ENCODE results near the gene MAML3. TPM values are rescaled to one million over a fixed set of nuclear protein-coding genes. Genes with fewer than 3 reads are reported as not detected.

The MAML3 gene
- polyA plus RNA-seq, 2 donors: 3.7 to 3.8 TPM

DNA sequence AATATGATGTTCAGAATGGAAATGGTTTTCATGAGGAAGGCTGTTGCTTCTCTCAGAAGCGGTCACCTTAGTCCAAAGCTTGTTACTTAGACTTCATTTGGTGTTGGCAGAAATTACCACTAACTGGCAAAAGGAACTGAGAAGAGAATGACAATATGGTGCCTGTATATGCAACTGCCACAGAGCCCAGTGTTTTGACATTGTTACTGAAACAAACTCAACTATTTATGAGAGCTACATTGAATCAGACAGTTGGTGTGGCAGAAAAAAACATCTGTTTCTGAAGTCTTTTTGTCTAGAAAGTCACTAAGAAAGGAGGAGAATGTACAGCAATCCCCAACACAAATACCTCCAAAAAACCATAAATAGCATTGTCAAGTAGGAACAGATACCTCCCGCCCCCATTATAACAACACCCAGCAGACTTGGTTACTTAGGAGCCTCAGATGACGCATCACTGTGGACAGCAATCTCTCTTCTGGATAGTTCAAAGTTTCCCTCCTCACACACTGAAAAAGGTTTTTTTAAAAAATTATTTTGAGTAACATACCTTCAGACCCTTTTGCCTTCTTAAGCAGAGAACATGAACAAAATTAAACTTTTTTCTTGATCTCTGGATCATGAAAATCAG is 92.2 kb downstream of the MAML3 start:
- Histone ChIP-seq H3K9me3 (ENCODE audit: control insufficient read depth in 2 of 2, insufficient read depth in 1 of 2, low read depth in 1 of 2, low read length in 1 of 2) (no peaks in the 10 kb centered on the region), H3K4me1 (ENCODE audit: control insufficient read depth in 2 of 2, insufficient read depth in 2 of 2, low read length in 1 of 2) (no peaks in the 10 kb centered on the region), H3K27me3 (ENCODE audit: control insufficient read depth in 1 of 2, insufficient read depth in 2 of 2, low read length in 2 of 2) (no peaks in the 10 kb centered on the region), H3K4me3 (ENCODE audit: low read depth in 1 of 2, low read length in 2 of 2) (no peak overlapping the region), H3K36me3 (ENCODE audit: control insufficient read depth in 2 of 2, insufficient read depth in 2 of 2, low read length in 1 of 2) (no peaks in the 10 kb centered on the region), H3K27ac (ENCODE audit: low read depth in 2 of 2, low read length in 1 of 2) (no peak overlapping the region)
- WGBS, 2 donors: 94% methylated on average over 3 of the region's 3 CpGs

DNA sequence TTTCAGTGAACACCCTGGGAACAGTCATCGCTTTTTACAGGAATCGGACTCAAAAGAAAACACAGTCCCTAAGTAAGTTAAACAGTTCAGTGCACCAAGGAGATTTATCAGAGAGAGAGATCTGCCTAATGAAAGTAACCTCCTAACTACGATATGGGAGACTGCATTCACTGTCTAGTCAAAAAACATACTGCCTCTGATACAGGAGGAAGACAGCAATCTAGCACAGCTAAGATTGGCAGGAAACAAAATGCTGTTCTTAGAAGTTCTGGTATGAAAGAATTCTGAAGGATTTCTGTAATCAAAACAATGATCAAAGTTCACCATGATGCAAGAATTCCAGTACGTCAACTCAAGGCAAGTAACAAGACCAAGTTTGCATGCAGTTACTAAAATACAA is 92.8 kb downstream of the MAML3 start:
- H3K27me3 ChIP-seq (ENCODE audit: control insufficient read depth in 1 of 2, insufficient read depth in 2 of 2, low read length in 2 of 2): no peaks in the 10 kb centered on the region
- no peak overlapping the region for H3K27ac ChIP-seq (ENCODE audit: low read depth in 2 of 2, low read length in 1 of 2)
- H3K4me1 ChIP-seq (ENCODE audit: control insufficient read depth in 2 of 2, insufficient read depth in 2 of 2, low read length in 1 of 2): no peaks in the 10 kb centered on the region
- WGBS, 2 donors: 69% methylated on average over 4 of the region's 4 CpGs
- H3K4me3 ChIP-seq (ENCODE audit: low read depth in 1 of 2, low read length in 2 of 2): no peak overlapping the region
- no peaks in the 10 kb centered on the region for H3K9me3 ChIP-seq (ENCODE audit: control insufficient read depth in 2 of 2, insufficient read depth in 1 of 2, low read depth in 1 of 2, low read length in 1 of 2)
- H3K36me3 ChIP-seq (ENCODE audit: control insufficient read depth in 2 of 2, insufficient read depth in 2 of 2, low read length in 1 of 2): no peaks in the 10 kb centered on the region

GRCh38 chr4:140059159-140059558 is 94.8 kb downstream of the MAML3 start:
- WGBS, 2 donors: 28 to 35% methylated on average over 1 of the region's 1 CpG
- H3K27ac ChIP-seq (ENCODE audit: low read depth in 2 of 2, low read length in 1 of 2): no peak overlapping the region
- no peaks in the 10 kb centered on the region for H3K36me3 ChIP-seq (ENCODE audit: control insufficient read depth in 2 of 2, insufficient read depth in 2 of 2, low read length in 1 of 2)
- no peaks in the 10 kb centered on the region for H3K27me3 ChIP-seq (ENCODE audit: control insufficient read depth in 1 of 2, insufficient read depth in 2 of 2, low read length in 2 of 2)
- no peaks in the 10 kb centered on the region for H3K9me3 ChIP-seq (ENCODE audit: control insufficient read depth in 2 of 2, insufficient read depth in 1 of 2, low read depth in 1 of 2, low read length in 1 of 2)
- H3K4me3 ChIP-seq (ENCODE audit: low read depth in 1 of 2, low read length in 2 of 2): no peak overlapping the region
- no peaks in the 10 kb centered on the region for H3K4me1 ChIP-seq (ENCODE audit: control insufficient read depth in 2 of 2, insufficient read depth in 2 of 2, low read length in 1 of 2)

- Histone ChIP-seq H3K36me3 (ENCODE audit: control insufficient read depth in 2 of 2, insufficient read depth in 2 of 2, low read length in 1 of 2) (no peaks in the 10 kb centered on the region), H3K27ac (ENCODE audit: low read depth in 2 of 2, low read length in 1 of 2) (no peak overlapping the region), H3K4me1 (ENCODE audit: control insufficient read depth in 2 of 2, insufficient read depth in 2 of 2, low read length in 1 of 2) (no peaks in the 10 kb centered on the region), H3K4me3 (ENCODE audit: low read depth in 1 of 2, low read length in 2 of 2) (no peak overlapping the region), H3K27me3 (ENCODE audit: control insufficient read depth in 1 of 2, insufficient read depth in 2 of 2, low read length in 2 of 2) (no peaks in the 10 kb centered on the region), H3K9me3 (ENCODE audit: control insufficient read depth in 2 of 2, insufficient read depth in 1 of 2, low read depth in 1 of 2, low read length in 1 of 2) (no peaks in the 10 kb centered on the region)
- WGBS, 2 donors: 74 to 88% methylated on average over 2 of the region's 2 CpGs
Observed at GRCh38 chr4:140057701-140058100, 96.3 kb downstream of the MAML3 start.

DNA sequence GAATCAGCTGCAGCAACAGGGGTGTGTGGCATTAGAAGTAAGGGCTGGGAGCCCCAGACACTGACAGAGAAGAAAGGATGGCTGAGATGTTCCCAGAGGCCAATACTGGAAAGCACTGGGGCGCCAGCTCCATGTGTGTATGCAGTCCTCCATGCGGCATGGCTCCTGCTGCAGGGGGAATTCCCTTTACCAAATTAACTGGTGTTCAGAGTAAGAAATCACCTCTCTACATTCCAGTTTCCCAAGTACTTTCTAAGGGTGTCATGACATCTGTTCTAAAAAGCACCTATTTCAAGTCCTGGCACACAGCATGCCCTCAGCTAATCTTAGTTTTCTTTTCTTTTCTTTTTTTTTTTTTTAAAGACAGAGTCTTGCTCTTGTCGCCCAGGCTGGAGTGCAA is 98.0 kb downstream of the MAML3 start:
- H3K36me3 ChIP-seq (ENCODE audit: control insufficient read depth in 2 of 2, insufficient read depth in 2 of 2, low read length in 1 of 2): no peaks in the 10 kb centered on the region
- H3K4me1 ChIP-seq (ENCODE audit: control insufficient read depth in 2 of 2, insufficient read depth in 2 of 2, low read length in 1 of 2): no peaks in the 10 kb centered on the region
- H3K4me3 ChIP-seq (ENCODE audit: low read depth in 1 of 2, low read length in 2 of 2): no peak overlapping the region
- H3K27me3 ChIP-seq (ENCODE audit: control insufficient read depth in 1 of 2, insufficient read depth in 2 of 2, low read length in 2 of 2): no peaks in the 10 kb centered on the region
- H3K27ac ChIP-seq (ENCODE audit: low read depth in 2 of 2, low read length in 1 of 2): no peak overlapping the region
- H3K9me3 ChIP-seq (ENCODE audit: control insufficient read depth in 2 of 2, insufficient read depth in 1 of 2, low read depth in 1 of 2, low read length in 1 of 2): no peaks in the 10 kb centered on the region
- WGBS, 2 donors: 92 to 96% methylated on average over 3 of the region's 3 CpGs

DNA sequence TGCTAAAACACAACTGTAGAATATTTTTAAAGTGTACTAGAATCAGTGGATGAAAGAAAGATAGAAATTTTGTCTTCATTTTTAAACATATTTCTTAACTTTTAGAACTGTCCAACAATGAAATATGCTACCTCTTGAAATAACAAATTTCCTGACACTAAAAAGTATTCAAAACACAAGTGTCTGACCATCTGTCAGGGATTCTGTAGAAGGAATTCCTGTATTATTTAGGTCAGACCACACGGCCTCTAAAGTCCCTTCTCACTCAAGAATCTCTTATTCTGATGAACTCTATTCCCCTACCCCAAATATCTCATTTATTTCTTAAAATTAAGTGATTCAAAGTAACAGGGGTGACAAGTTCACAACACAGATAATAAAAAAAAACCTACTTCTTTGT is 99.1 kb downstream of the MAML3 start:
- WGBS, 2 donors: 79% methylated on average over 1 of the region's 1 CpG
- Histone ChIP-seq H3K36me3 (ENCODE audit: control insufficient read depth in 2 of 2, insufficient read depth in 2 of 2, low read length in 1 of 2) (no peaks in the 10 kb centered on the region), H3K9me3 (ENCODE audit: control insufficient read depth in 2 of 2, insufficient read depth in 1 of 2, low read depth in 1 of 2, low read length in 1 of 2) (no peaks in the 10 kb centered on the region), H3K4me1 (ENCODE audit: control insufficient read depth in 2 of 2, insufficient read depth in 2 of 2, low read length in 1 of 2) (no peaks in the 10 kb centered on the region), H3K27me3 (ENCODE audit: control insufficient read depth in 1 of 2, insufficient read depth in 2 of 2, low read length in 2 of 2) (no peaks in the 10 kb centered on the region), H3K4me3 (ENCODE audit: low read depth in 1 of 2, low read length in 2 of 2) (no peak overlapping the region), H3K27ac (ENCODE audit: low read depth in 2 of 2, low read length in 1 of 2) (no peak overlapping the region)

- Histone ChIP-seq H3K4me3 (ENCODE audit: low read depth in 1 of 2, low read length in 2 of 2) (no peak overlapping the region), H3K9me3 (ENCODE audit: control insufficient read depth in 2 of 2, insufficient read depth in 1 of 2, low read depth in 1 of 2, low read length in 1 of 2) (no peaks in the 10 kb centered on the region)
Observed at GRCh38 chr4:140053185-140053584, 100.8 kb downstream of the MAML3 start.

DNA sequence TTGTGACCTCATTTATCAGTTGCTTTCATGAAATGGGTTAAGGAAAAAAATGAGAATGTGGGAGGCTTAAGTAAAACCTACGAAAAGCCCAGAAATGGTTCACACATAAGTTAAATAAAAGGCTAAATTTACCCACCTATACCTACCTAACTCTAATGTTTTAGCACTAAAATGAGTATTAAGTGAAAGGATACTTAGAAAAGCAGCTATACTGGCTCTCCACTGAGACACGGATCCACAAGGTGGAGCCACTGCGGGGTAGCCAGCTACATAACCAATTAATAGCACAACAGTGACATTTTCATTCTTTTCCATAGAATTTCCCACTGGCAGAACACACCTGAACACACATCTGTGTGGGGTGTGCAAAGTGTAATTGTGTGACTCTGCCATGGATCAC is 101.9 kb downstream of the MAML3 start:
- no peaks in the 10 kb centered on the region for H3K27me3 ChIP-seq (ENCODE audit: control insufficient read depth in 1 of 2, insufficient read depth in 2 of 2, low read length in 2 of 2)
- H3K27ac ChIP-seq (ENCODE audit: low read depth in 2 of 2, low read length in 1 of 2): no peak overlapping the region
- H3K4me3 ChIP-seq (ENCODE audit: low read depth in 1 of 2, low read length in 2 of 2): no peak overlapping the region
- H3K4me1 ChIP-seq (ENCODE audit: control insufficient read depth in 2 of 2, insufficient read depth in 2 of 2, low read length in 1 of 2): peaks cover under 1 to 3% of the 10 kb centered on the region in 2 donors
- 44 to 59% methylated on average over 3 of the region's 3 CpGs for WGBS, 2 donors
- H3K36me3 ChIP-seq (ENCODE audit: control insufficient read depth in 2 of 2, insufficient read depth in 2 of 2, low read length in 1 of 2): no peaks in the 10 kb centered on the region
- H3K9me3 ChIP-seq (ENCODE audit: control insufficient read depth in 2 of 2, insufficient read depth in 1 of 2, low read depth in 1 of 2, low read length in 1 of 2): no peaks in the 10 kb centered on the region

More at GRCh38 chr4:140053185-140053584, 100.8 kb downstream of the MAML3 start:
- 91 to 93% methylated on average over 4 of the region's 4 CpGs for WGBS, 2 donors
- Histone ChIP-seq H3K27ac (ENCODE audit: low read depth in 2 of 2, low read length in 1 of 2) (no peak overlapping the region), H3K4me1 (ENCODE audit: control insufficient read depth in 2 of 2, insufficient read depth in 2 of 2, low read length in 1 of 2) (no peaks in the 10 kb centered on the region), H3K36me3 (ENCODE audit: control insufficient read depth in 2 of 2, insufficient read depth in 2 of 2, low read length in 1 of 2) (no peaks in the 10 kb centered on the region), H3K27me3 (ENCODE audit: control insufficient read depth in 1 of 2, insufficient read depth in 2 of 2, low read length in 2 of 2) (no peaks in the 10 kb centered on the region)

DNA sequence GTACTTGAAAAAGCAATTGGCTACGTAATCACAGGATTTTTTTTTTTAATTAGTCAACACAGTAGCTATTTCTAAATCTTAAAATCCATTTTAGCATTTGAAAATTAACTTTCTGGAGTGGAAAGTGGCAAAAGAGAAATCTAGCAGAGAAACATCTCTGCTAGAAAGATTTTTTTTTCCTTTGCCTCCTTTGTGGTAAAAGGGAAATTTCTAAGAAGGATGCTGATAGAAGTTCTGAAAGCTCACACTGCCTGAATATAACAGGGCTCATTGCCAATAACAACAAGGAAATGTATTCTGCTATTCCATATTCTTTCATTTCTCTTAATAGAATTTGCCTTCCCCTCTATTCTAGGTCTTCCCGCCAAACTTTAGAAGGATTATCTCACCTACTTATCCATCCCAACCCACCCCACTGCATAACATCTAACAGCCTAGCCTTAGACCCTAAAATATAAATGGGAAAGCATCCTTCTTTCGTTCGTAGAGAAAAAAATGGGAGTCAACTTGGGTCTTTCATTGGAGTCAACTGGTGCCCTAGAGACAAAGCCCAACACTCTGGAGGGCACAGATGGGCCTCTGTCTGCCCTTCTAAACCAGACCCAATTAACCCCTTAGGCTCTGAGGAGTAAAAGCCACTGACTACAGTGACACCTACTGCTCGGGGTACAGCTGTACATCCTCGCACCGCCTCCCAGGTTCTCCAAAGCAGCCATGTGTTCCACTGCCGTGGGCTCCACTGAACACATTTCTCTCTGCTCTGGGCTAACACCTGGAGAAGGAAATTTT is 103.9 kb downstream of the MAML3 start:
- WGBS, 2 donors: 72 to 74% methylated on average over 8 of the region's 8 CpGs
- H3K4me3 ChIP-seq (ENCODE audit: low read depth in 1 of 2, low read length in 2 of 2): peak overlapping the region in 1 of 2 donors; percentile 37

More for the DNA sequence above, 103.9 kb downstream of the MAML3 start:
- Histone ChIP-seq H3K27ac (ENCODE audit: low read depth in 2 of 2, low read length in 1 of 2) (peak overlapping the region in 1 of 2 donors; percentile 36), H3K27me3 (ENCODE audit: control insufficient read depth in 1 of 2, insufficient read depth in 2 of 2, low read length in 2 of 2) (no peaks in the 10 kb centered on the region), H3K4me1 (ENCODE audit: control insufficient read depth in 2 of 2, insufficient read depth in 2 of 2, low read length in 1 of 2) (peaks cover 2 to 5% of the 10 kb centered on the region in 2 donors), H3K36me3 (ENCODE audit: control insufficient read depth in 2 of 2, insufficient read depth in 2 of 2, low read length in 1 of 2) (no peaks in the 10 kb centered on the region), H3K9me3 (ENCODE audit: control insufficient read depth in 2 of 2, insufficient read depth in 1 of 2, low read depth in 1 of 2, low read length in 1 of 2) (no peaks in the 10 kb centered on the region)
